NOMO-1 treated with dmso at 0.1 percent for 144 hours (cell line): ENCODE data around the gene DLGAP4.
"Not testable (repeated sequence)": the region's sequence is repeated elsewhere in the genome, so short reads cannot be mapped to it uniquely, and the experiment has no call there.

Experiments
- DNase-seq: peaks from one replicate; lab custom pipeline; 2025; ENCODE audit not compliant: unreplicated experiment; lab: John Stamatoyannopoulos, UW

DLGAP4 gene

GRCh38 chr20:36377348-36378326 lies 71.5 kb downstream of the DLGAP4 start:
- DNase-seq: no peak

GRCh38 chr20:36378686-36379085 lies 72.5 kb downstream of the DLGAP4 start:
- DNase-seq: no peak

- not testable (repeated sequence) for DNase-seq
These were observed 73.8 kb downstream of the DLGAP4 start for GRCh38 chr20:36379914-36380313.

- peak; percentile 15 for DNase-seq
These were observed 78.0 kb downstream of the DLGAP4 start for GRCh38 chr20:36384022-36384619.

- no peak for DNase-seq
These were observed 79.4 kb downstream of the DLGAP4 start for GRCh38 chr20:36385503-36385902.

- no peak for DNase-seq
These were observed 80.1 kb downstream of the DLGAP4 start for GRCh38 chr20:36386236-36386635.

GRCh38 chr20:36390269-36390668 lies 84.1 kb downstream of the DLGAP4 start:
- DNase-seq: no peak

GRCh38 chr20:36390719-36391415 lies 84.7 kb downstream of the DLGAP4 start:
- DNase-seq: no peak

GRCh38 chr20:36391456-36391855 lies 85.3 kb downstream of the DLGAP4 start:
- no peak for DNase-seq

GRCh38 chr20:36391955-36392354 lies 85.8 kb downstream of the DLGAP4 start:
- no peak for DNase-seq

GRCh38 chr20:36392989-36393388 lies 86.8 kb downstream of the DLGAP4 start:
- DNase-seq: no peak

GRCh38 chr20:36394340-36394965 lies 88.3 kb downstream of the DLGAP4 start:
- no peak for DNase-seq

GRCh38 chr20:36396340-36396739 lies 90.2 kb downstream of the DLGAP4 start:
- DNase-seq: no peak

GRCh38 chr20:36396847-36397630 lies 90.9 kb downstream of the DLGAP4 start:
- DNase-seq: no peak

GRCh38 chr20:36398515-36398914 lies 92.4 kb downstream of the DLGAP4 start:
- DNase-seq: no peak

GRCh38 chr20:36399147-36399968 lies 93.2 kb downstream of the DLGAP4 start:
- no peak for DNase-seq

GRCh38 chr20:36399969-36400545 lies 93.9 kb downstream of the DLGAP4 start:
- DNase-seq: no peak

- no peak for DNase-seq
These were observed 95.0 kb downstream of the DLGAP4 start for GRCh38 chr20:36400909-36401735.
